Loucy (cell line): ENCODE results near the gene KRT1.

Source experiments
- H2AFZ ChIP-seq: fragments of 200-600 bp; sonication (generic); 2 replicates; pipeline ENCODE4 v1.6.0; 2016; ENCODE audit warnings: antibody characterized with exemption, mild to moderate bottlenecking, low read length, moderate library complexity
- H3F3A ChIP-seq: fragments of 200-600 bp; 2 replicates; pipeline ENCODE4 v1.6.0; 2016; ENCODE audit warnings: antibody characterized with exemption, low read depth, mild to moderate bottlenecking
- H3K27me3 ChIP-seq: fragments of 200-600 bp; sonication (generic); 2 replicates; pipeline ENCODE4 v1.6.1; 2014; ENCODE audit warnings: low read length, mild to moderate bottlenecking; ENCODE audit not compliant: insufficient read depth, poor library complexity, severe bottlenecking
- H3K36me3 ChIP-seq: fragments of 200-600 bp; sonication (generic); 2 replicates; pipeline ENCODE4 v1.6.1; 2016; ENCODE audit warnings: low read length; ENCODE audit not compliant: insufficient read depth
- H3K4me1 ChIP-seq: fragments of 200-600 bp; sonication (generic); 2 replicates; pipeline ENCODE4 v1.5.1; 2014; ENCODE audit warnings: low read length, mild to moderate bottlenecking; ENCODE audit not compliant: insufficient read depth, poor library complexity, severe bottlenecking
- H3K4me2 ChIP-seq: fragments of 200-600 bp; sonication (generic); 2 replicates; pipeline ENCODE4 v1.6.0; 2014; ENCODE audit warnings: antibody characterized with exemption, low read length, low read depth, mild to moderate bottlenecking; ENCODE audit not compliant: poor library complexity, severe bottlenecking
- H3K4me3 ChIP-seq: fragments of 200-600 bp; sonication (generic); 2 replicates; pipeline ENCODE4 v1.5.1; 2014; ENCODE audit warnings: low read length, mild to moderate bottlenecking, mixed read lengths; ENCODE audit not compliant: poor library complexity, severe bottlenecking
- H3K79me2 ChIP-seq: fragments of 200-600 bp; sonication (generic); 2 replicates; pipeline ENCODE4 v1.6.1; 2014; ENCODE audit warnings: low read length; ENCODE audit not compliant: insufficient read depth
- H3K9ac ChIP-seq: fragments of 200-600 bp; sonication (generic); 2 replicates; pipeline ENCODE4 v1.6.0; 2014; ENCODE audit warnings: mild to moderate bottlenecking, low read depth, low read length, moderate library complexity; ENCODE audit not compliant: poor library complexity, severe bottlenecking
- H3K9me2 ChIP-seq: fragments of 200-600 bp; sonication (generic); replicated peaks from 2 replicates; pipeline ENCODE4 v1.6.1; 2016; ENCODE audit warnings: low read depth, low read length, mixed read lengths
- H3K9me3 ChIP-seq: fragments of 200-600 bp; sonication (generic); 2 replicates; pipeline ENCODE4 v1.6.1; 2014; ENCODE audit warnings: mild to moderate bottlenecking, antibody characterized with exemption, low read length, low read depth; ENCODE audit not compliant: insufficient read depth
- H4K20me1 ChIP-seq: fragments of 200-600 bp; sonication (generic); 2 replicates; pipeline ENCODE4 v1.6.0; 2014; ENCODE audit warnings: antibody characterized with exemption, low read length, mild to moderate bottlenecking; ENCODE audit not compliant: insufficient read depth, poor library complexity, severe bottlenecking
- EZH2phosphoT487 ChIP-seq: fragments of 200-600 bp; IDR thresholded peaks from 2 replicates; pipeline ENCODE4 v1.6.1; 2018; ENCODE audit warnings: antibody characterized with exemption, mild to moderate bottlenecking, moderate library complexity, borderline replicate concordance
- TF ChIP-seq, protein P1 (sequence below): fragments of 200-600 bp; sonication (generic); conservative IDR thresholded peaks from 2 replicates; pipeline ENCODE4 v1.5.1; 2014; ENCODE audit warnings: mild to moderate bottlenecking, antibody characterized with exemption, low read length

KRT1 gene

DNA sequence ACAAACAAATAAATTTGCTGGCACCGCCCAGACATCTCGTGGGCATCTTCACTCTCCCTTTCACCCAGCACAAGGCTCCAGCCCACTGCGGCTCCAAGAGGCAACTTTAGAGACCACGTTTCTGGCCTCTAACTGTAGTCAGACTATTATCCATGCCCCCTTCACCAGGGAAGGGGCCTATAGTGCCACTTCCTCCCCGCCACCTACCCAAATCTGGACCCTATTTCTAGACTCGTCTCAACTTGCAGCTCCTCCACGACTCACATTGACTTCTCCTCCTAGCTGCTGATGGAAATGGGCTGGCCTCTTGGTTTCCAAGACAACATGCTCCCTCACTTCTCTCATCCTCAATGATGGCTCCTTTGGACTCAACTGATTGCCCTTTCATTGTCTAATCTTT is 12.3 kb downstream of the KRT1 start:
- Histone ChIP-seq H3K9me2 (no peaks in the 10 kb centered on the region), H3K9me3 (no peaks in the 10 kb centered on the region), H3K79me2 (no peaks in the 10 kb centered on the region), H4K20me1 (no peaks in the 10 kb centered on the region), H3K4me3 (no peak overlapping the region), H3F3A (no peaks in the 10 kb centered on the region), H3K9ac (no peak overlapping the region), H2AFZ (no peak overlapping the region), H3K4me1 (peaks cover 15% of the 10 kb centered on the region), H3K36me3 (no peaks in the 10 kb centered on the region), H3K27me3 (no peaks in the 10 kb centered on the region), H3K4me2 (no peak overlapping the region)
- no peak for TF ChIP-seq EZH2phosphoT487
- TF ChIP-seq, protein P1, sequence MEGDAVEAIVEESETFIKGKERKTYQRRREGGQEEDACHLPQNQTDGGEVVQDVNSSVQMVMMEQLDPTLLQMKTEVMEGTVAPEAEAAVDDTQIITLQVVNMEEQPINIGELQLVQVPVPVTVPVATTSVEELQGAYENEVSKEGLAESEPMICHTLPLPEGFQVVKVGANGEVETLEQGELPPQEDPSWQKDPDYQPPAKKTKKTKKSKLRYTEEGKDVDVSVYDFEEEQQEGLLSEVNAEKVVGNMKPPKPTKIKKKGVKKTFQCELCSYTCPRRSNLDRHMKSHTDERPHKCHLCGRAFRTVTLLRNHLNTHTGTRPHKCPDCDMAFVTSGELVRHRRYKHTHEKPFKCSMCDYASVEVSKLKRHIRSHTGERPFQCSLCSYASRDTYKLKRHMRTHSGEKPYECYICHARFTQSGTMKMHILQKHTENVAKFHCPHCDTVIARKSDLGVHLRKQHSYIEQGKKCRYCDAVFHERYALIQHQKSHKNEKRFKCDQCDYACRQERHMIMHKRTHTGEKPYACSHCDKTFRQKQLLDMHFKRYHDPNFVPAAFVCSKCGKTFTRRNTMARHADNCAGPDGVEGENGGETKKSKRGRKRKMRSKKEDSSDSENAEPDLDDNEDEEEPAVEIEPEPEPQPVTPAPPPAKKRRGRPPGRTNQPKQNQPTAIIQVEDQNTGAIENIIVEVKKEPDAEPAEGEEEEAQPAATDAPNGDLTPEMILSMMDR, result no peak

DNA sequence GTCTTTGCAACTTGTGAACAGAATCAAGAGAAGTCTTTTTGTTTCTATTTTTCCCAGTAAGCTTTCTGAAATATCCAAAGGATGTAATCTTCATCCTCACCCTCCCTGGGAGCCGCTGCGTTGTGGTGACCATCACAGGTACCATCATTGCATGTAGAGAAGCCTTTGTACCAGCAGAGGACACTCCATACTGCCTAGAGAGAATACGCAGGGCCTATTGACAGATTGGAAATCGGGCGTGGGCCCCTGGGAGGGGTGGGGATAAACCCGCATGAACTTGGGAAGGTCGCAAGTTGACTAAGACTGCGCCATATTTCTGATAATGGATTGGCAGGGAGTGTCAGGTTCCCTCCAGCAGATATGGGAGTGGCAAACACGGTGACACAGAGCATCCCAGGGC is 12.7 kb downstream of the KRT1 start:
- no peak overlapping the region for H2AFZ ChIP-seq
- H3K4me2 ChIP-seq, result no peak overlapping the region
- no peaks in the 10 kb centered on the region for H3K36me3 ChIP-seq
- H3F3A ChIP-seq, result no peaks in the 10 kb centered on the region
- H3K9ac ChIP-seq, result no peak overlapping the region
- H3K27me3 ChIP-seq, result no peaks in the 10 kb centered on the region
- no peaks in the 10 kb centered on the region for H3K9me3 ChIP-seq
- no peaks in the 10 kb centered on the region for H4K20me1 ChIP-seq
- no peak overlapping the region for H3K4me3 ChIP-seq
- no peaks in the 10 kb centered on the region for H3K79me2 ChIP-seq
- TF ChIP-seq EZH2phosphoT487, result no peak
- TF ChIP-seq, protein P1, result peak; percentile 53
- H3K9me2 ChIP-seq, result no peaks in the 10 kb centered on the region
- peaks cover 15% of the 10 kb centered on the region for H3K4me1 ChIP-seq

DNA sequence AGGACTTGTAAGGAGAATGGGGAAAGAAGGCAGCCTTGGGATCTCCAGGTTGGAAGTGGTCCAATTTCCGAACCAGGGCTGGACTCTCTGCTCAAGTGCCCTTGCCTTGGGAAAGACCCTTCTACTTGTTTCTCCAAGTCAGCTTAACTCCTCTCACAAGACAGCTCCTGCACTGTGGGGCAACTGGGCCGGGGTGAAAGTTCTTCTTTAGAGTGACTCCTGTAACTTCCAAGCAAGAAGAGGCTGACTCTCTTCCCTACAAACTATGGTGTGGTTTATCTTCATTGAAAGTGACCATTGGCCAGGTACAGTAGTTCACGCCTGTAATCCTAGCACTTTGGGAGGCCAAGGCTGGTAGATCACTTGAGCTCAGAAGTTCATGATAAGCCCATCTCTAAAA is 13.7 kb downstream of the KRT1 start:
- H3K36me3 ChIP-seq, result no peaks in the 10 kb centered on the region
- H3K27me3 ChIP-seq, result no peaks in the 10 kb centered on the region
- no peak overlapping the region for H3K9ac ChIP-seq
- TF ChIP-seq EZH2phosphoT487, result no peak
- TF ChIP-seq, protein P1, result no peak
- no peaks in the 10 kb centered on the region for H3K79me2 ChIP-seq
- no peak overlapping the region for H3K4me2 ChIP-seq
- H4K20me1 ChIP-seq, result no peaks in the 10 kb centered on the region
- no peaks in the 10 kb centered on the region for H3K9me2 ChIP-seq
- H3K9me3 ChIP-seq, result no peaks in the 10 kb centered on the region
- H2AFZ ChIP-seq, result no peak overlapping the region
- no peak overlapping the region for H3K4me3 ChIP-seq
- peaks cover 24% of the 10 kb centered on the region for H3K4me1 ChIP-seq
- H3F3A ChIP-seq, result no peaks in the 10 kb centered on the region
